T-helper 1 cell (primary cell): ENCODE measurements around the gene MKLN1.
"Not testable (repeated sequence)": the region's sequence is repeated elsewhere in the genome, so short reads cannot be mapped to it uniquely, and the experiment has no call there.

Experiments
- DNase-seq, 5 donors: peaks; one replicate each; pipeline ENCODE4 v3.0.0-alpha.2; 2012 to 2020

MKLN1 gene

DNA sequence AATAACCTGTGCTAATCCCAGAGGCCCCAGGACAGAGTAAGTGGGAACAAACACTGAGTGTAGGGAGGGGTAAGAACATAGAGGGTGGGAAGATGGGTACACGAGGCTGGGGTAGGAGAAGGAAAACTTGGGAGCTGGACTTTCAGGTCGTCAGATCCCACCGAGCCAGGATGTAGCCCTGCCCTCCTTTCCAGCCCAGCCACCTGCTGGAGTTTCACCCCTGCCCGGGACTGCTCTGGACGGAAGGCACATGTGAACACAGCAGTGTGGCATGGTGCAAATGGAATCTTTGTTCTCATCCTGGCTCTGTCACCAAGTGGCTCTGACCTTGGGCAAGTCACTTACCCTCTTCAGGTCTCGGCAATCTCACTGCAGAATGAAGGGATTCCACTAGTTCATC is 176.0 kb downstream of the MKLN1 start:
- no peak for DNase-seq

DNA sequence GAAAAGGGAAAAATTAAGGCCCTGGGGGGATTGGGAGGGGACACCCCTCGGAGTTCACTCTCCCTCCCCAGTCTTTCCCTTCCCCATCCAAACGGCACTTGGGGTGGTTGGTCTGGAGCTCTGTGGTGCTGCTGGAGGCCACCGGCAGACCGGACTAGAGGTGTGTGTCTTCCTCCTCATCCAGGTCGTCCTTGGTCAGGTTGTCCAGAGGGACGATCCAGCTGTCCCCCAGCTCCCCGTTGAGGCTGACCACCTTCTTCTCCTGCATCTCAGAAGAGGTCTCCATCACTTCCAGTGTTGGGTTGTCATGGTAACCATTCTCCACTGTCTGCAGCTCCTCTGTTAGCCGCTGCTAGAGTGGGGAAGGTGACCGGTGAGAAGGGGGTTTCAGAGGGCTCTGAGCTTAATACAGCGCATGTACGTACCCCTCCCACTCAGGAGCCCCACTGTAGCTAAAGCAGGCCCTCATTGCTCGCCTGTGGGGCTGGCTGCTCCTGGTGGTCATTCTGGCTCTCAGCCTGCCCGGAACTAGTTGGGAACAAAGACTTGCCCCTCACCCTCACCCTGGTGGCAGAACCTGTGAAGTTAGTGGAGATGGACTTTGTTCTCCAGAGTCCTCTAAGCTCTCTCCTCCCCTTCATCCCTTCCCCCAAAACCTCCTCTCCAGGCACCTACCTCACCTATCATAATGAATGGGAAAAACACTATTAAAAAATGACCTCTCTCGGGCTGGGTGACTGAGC is 176.7 kb downstream of the MKLN1 start:
- no peak for DNase-seq

DNA sequence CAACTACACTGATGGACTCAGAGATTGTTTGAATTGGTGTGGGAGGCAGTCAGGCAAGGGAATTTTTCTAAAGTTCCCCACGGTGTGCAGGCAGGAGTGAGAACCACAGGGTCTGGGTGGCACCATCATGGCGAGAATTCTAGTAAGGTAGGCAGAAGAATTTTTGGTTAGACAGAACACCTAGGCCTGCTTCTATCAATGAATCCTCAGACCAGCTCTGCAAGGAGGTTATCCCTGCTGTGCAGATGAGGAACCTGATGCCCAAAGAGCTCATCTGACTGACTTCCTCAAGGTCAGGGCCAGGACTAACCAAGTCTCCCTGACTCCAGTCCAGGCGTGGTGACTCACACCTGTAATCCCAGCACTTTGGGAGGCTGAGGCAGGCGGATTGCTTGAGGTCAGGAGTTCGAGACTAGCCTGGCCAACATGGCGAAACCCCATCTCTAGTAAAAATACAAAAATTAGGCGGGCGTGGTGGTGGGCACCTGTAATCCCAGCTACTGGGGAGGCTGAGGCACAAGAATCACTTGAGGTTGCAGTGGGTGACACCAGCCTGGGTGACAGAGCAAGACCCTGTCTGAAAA is 177.5 kb downstream of the MKLN1 start:
- DNase-seq, result not testable (repeated sequence)

- DNase-seq, result no peak
Measured at GRCh38 chr7:131505636-131506557, 178.2 kb downstream of the MKLN1 start.

DNA sequence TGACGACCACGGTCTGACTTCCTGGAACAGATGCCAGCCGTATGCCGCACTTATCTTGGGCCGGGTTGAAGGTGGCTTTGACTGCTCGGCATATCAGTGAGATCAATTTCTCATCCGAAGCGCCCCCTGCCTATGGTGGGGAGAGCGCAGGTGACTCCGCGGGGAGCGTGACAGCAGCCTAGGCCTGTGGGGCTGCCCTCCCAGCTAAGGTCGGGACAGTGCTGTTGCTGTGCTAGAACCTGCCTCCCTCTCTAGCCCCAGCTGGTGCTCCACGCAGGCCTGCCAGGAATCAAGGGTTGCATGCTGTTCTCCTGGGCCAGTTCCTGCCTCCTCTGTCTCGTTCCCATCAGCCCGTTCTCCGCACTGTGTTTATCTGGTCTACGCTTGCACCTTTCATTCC is 178.9 kb downstream of the MKLN1 start:
- no peak for DNase-seq

DNA sequence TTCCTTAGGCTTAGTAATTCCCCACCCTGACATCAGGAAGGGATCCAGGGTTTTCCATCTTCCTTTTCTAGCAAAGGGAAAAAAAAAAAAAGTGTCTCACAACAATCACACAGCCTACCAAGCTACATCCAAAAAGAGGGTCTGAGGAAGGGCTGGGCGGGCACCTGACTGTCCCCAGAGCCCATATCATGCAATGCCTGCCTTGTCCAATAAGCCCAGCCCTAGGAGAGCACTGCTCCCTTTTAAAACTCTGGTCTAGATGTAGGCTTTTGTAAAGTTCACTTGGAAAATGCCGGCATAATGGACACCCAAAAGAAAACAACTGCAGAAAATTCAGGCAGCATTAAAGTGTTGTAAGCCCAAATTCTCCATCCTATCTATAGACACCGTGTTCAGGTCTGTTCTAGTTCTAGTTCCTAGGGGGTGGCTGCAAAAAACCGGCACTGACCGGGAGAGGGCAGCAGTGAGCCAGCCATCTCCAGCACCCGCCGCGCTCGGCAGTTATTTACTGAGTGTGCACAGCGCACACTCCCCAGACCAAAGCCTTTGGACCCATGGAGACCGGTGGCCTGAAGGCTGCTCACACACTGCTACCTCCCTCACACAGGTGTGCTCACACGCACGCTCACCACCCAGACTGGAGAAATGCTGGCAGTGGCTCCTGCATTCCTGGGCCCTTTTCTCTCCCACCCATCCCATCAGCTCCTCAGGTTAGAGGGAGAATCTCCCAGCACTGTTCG is 180.1 kb downstream of the MKLN1 start:
- DNase-seq, result peak; percentile 40 to 74 (median 69)

GRCh38 chr7:131508754-131509486 is 181.2 kb downstream of the MKLN1 start:
- DNase-seq, result no peak

- no peak for DNase-seq
Measured at GRCh38 chr7:131509781-131510180, 182.1 kb downstream of the MKLN1 start.

GRCh38 chr7:131511071-131511470 is 183.4 kb downstream of the MKLN1 start:
- DNase-seq, result no peak

DNA sequence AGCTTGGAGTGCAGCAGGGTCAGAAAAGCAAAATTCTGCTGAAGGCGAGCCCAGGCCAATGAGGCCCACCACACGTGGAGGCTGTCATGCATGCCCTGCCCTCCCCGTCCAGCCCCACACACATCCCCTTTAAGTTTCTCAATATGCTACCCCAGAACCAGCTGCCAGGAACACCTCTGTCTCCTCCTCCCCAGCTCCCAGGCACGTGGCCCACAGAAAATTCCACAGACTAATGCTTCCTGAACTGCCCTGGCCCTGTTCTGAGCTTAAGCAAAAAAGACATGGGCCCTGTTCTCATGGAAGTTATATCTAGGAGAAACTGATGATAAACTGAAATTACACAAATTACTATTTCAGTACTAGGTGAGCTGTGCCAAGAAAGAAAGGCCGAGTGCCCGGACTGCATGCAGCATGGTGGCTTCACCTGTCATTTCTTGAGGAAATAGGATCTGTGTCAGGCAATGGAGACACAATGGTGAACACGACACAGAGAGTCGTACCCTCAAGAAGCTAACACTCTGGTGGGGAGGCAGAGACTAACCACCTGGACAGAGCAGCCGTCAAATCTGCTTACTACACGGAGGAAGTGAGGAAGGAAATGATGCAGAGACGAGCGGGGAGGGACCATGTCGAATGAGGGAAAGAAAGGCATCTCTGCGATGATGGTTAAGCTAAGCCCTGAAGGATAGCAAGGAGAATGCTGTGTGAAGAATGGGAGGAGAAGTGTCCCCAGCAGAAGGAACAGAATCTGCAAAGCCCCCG is 184.3 kb downstream of the MKLN1 start:
- DNase-seq, result no peak

GRCh38 chr7:131513245-131514061 is 185.8 kb downstream of the MKLN1 start:
- peak; percentile 44 to 80 (median 62) for DNase-seq

DNA sequence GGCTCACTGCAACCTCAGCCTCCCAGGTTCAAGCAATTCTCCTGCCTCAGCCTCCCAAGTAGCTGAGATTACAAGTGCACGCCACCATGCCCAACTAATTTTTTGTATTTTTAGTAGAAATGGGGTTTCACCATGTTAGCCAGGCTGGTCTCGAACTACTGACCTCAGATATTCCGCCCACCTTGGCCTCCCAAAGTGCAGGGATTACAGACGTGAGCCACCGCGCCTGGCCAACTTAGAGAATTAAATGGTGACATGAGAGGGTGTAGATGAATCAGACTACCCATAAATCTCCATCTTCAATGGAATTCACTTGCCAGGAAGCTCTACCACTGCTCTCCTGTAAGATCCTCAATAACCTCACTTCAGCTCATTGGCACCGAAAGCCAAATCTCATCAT is 187.8 kb downstream of the MKLN1 start:
- DNase-seq, result not testable (repeated sequence)

DNA sequence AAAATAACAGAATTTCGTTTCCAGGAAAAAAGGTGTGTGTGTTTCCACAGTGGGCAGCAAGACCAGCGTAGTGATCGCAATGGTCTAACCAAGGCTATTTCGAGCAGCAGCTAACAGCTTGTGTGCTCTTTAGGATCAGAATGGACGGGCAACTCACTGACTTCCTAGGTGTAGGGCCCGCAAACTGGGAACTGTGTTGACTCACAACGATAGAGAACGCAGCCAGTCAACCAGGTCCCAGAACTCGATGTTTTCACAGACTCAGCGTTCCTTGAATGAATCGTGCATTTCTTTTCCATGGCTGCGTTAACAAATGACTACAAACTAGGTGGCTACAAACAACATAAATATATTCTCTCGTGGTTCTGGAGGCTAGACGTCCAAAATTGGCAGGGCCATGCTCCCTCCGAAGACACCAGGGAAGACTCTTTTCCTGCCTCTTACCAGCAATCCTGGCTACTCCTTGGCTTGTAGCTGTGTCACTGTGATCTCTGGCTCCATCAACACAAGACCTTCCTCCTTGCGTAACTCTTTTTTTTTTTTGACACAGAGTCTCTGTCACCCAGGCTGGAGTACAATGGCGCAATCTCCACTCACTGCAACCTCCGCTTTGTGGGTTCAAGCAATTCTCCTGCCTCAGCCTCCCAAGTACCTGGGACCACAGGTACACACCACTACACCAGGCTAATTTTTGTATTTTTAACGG is 189.7 kb downstream of the MKLN1 start:
- no peak for DNase-seq

GRCh38 chr7:131518626-131519025 is 190.9 kb downstream of the MKLN1 start:
- no peak for DNase-seq

DNA sequence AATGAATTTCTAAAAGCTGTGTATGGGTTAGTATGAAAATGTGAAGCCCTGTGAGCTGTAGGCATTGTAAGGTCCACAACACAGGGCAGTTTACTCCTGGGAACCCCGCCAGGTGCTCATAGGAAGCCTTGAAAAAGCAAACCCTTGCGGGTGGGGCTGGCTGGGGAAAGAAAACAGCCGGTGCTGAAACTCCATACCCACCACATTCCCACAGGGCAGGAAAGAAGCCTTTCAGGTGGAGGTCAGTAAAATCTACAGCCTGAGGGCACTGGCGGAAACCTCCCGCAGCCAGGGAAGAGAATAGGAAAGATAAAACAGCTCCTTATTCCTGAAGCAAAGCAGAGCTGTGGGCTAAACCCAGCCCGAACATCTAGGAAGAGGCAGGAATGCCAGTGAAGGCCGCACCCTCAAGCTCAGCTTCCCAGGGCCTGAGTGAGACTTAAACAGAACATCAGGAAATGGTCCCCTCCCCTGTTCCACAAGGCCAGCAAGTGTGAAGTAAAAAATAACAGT is 194.0 kb downstream of the MKLN1 start:
- DNase-seq, result no peak

DNA sequence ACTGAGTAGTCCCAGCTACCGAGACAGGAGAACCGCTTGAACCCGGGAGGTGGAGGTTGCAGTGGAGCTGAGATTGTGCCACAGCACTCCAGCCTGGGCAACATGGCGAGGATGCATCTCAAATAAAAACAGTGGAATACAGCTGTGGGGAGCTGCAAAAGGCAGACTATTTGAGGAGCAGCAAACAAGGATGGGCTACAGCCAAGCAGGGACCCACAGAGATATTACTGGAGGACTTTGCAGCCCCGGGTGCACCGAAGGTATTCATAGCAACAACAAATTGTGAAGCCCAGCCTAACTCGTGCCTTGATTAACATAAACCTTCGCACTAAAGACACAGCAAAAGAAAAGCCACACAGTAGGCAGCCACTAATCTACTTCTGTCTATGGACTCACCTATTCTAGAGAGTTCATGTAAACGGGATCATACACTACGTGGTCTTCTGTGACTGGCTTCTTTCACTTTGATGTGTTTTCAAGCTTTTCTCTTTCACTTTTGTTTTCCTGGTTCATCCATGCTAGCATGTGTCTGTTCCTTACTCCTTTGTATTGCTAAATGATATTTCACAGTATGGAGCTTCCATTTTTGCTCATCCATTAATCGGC is 194.8 kb downstream of the MKLN1 start:
- peak in 1 of 5 donors; percentile 59 for DNase-seq

- no peak for DNase-seq
Measured at GRCh38 chr7:131524115-131524514, 196.4 kb downstream of the MKLN1 start.

DNA sequence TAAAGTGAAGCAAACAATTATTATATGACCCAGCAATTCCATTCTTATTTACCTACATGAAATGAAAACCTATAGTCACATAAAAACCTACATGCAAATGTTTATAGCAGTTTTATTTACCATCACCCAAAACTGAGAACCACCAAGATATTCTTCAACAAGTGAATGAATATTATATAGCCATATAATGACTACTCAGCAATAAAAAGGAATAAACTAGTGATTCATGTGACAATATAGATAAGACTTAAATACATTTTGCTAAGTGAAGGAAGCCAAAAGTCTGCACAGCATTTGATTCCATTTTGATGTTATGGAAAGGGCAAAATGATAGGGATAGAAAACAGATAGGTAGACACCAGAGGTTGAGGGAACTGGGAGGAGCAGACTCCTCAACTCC is 197.0 kb downstream of the MKLN1 start:
- no peak for DNase-seq

GRCh38 chr7:131525820-131526219 is 198.1 kb downstream of the MKLN1 start:
- no peak for DNase-seq
